T-helper 17 cell (primary cell): ENCODE results near the gene CALML4. TPM values are rescaled to one million over a fixed set of nuclear protein-coding genes. Genes with fewer than 3 reads are reported as not detected.
A peak's percentile ranks its signal among the peaks of the same experiment; 100 is the strongest.
"Not testable (repeated sequence)": the region's sequence is repeated elsewhere in the genome, so short reads cannot be mapped to it uniquely, and the experiment has no call there.

Experiments
- ATAC-seq: fragments of 150-1000 bp; cut with Tn5 transposase; 2 replicates; pipeline ENCODE4 v1.10.0; 2021; ENCODE audit warnings: mild to moderate bottlenecking, moderate library complexity
- DNase-seq, 3 donors: peaks; one replicate each; pipeline versions ENCODE4 v3.0.0 to v3.0.0-alpha.2; 2020 to 2021
- H3K9me3 ChIP-seq: one replicate; pipeline ENCODE4 v1.7.0; 2013; ENCODE audit warnings: low read length, mild to moderate bottlenecking; ENCODE audit not compliant: control insufficient read depth, poor library complexity, severe bottlenecking
- H3K27ac Mint-ChIP-seq: one replicate; pipeline ENCODE4 v1.8.0; 2022; ENCODE audit warnings: mild to moderate bottlenecking, moderate library complexity, mixed read lengths
- H3K27me3 Mint-ChIP-seq: one replicate; pipeline ENCODE4 v1.8.0; 2022; ENCODE audit warnings: mixed read lengths
- H3K36me3 Mint-ChIP-seq: one replicate; pipeline ENCODE4 v1.8.0; 2022; ENCODE audit warnings: low read depth, mixed read lengths
- H3K4me1 Mint-ChIP-seq: one replicate; pipeline ENCODE4 v1.8.0; 2022; ENCODE audit warnings: mild to moderate bottlenecking, mixed read lengths
- H3K4me3 Mint-ChIP-seq: one replicate; pipeline ENCODE4 v1.8.0; 2022; ENCODE audit warnings: mild to moderate bottlenecking, moderate library complexity, mixed read lengths
- total RNA-seq, 4 donors: library from RNA in 2 of 4; stranded (reverse) in 2 of 4; gene quantifications; one replicate each; pipeline ENCODE4 v1.2.3 and lab custom pipeline; 2022 to 2026

The CALML4 gene
- total RNA-seq, 2 donors from 2014 or later: 2.4 to 2.6 TPM

GRCh38 chr15:68208636-68209240 is 3.6 kb upstream of the CALML4 start:
- ATAC-seq (no peak), DNase-seq (no peak)
- Mint-ChIP-seq H3K27ac (no peak overlapping the region), H3K4me3 (no peak overlapping the region), H3K4me1 (peaks cover 11% of the 10 kb centered on the region), H3K27me3 (no peaks in the 10 kb centered on the region), H3K36me3 (no peaks in the 10 kb centered on the region)
- no peaks in the 10 kb centered on the region for H3K9me3 ChIP-seq

DNA sequence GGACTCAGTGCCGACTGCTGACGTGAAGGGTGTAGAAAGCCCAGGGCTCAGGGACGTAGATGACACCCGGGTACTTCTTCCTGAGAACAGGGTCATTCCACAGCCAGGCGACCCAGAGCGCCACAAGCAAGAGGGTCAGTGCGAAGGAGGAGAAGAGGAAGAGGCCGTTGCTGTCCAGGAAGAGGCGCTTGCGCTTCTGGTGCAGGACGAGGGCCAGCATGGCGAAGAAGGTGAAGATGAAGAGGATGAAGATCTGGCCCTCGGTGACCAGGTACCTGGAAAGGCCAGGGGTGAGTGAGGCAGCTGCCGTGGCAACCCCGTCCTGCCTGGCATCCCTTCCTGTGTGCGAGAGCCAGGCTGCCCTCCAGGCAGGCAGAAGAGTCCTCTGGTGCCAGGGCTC is 3.0 kb upstream of the CALML4 start:
- Mint-ChIP-seq H3K27ac (no peak overlapping the region), H3K4me3 (peak overlapping the region; percentile 53), H3K4me1 (peaks cover 11% of the 10 kb centered on the region), H3K27me3 (no peaks in the 10 kb centered on the region), H3K36me3 (no peaks in the 10 kb centered on the region)
- ATAC-seq (no peak), DNase-seq (no peak)
- no peaks in the 10 kb centered on the region for H3K9me3 ChIP-seq

- Mint-ChIP-seq H3K36me3 (no peaks in the 10 kb centered on the region), H3K4me3 (no peak overlapping the region), H3K4me1 (peaks cover 11% of the 10 kb centered on the region), H3K27me3 (no peaks in the 10 kb centered on the region), H3K27ac (peak overlapping the region; percentile 51)
- ATAC-seq (no peak), DNase-seq (no peak)
- H3K9me3 ChIP-seq: no peaks in the 10 kb centered on the region
These were observed 2.2 kb upstream of the CALML4 start for GRCh38 chr15:68207176-68207935.

DNA sequence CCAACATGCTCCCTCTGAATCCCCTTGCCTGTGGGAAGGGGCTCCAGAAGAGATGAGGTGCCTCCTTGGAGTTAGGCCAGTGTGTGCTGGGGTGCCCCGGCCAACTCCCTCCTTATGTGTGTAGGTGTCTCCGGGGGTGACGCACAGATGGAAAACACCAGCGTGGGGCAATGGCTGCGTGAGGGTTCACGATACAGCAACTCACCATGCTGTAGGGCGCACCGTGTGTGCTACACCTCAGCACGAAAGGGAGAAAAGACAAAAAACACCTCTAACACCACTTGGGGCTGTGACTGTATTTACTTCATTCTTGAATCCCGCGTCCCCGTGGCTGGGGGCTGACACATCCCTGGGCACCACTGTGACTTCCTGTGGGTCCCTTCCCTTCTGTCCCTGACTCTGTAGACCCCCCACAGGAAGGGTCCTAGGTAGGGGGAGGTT is 1.6 kb upstream of the CALML4 start:
- peak overlapping the region; percentile 51 for H3K27ac Mint-ChIP-seq
- no peak overlapping the region for H3K4me3 Mint-ChIP-seq
- no peak for DNase-seq

DNA sequence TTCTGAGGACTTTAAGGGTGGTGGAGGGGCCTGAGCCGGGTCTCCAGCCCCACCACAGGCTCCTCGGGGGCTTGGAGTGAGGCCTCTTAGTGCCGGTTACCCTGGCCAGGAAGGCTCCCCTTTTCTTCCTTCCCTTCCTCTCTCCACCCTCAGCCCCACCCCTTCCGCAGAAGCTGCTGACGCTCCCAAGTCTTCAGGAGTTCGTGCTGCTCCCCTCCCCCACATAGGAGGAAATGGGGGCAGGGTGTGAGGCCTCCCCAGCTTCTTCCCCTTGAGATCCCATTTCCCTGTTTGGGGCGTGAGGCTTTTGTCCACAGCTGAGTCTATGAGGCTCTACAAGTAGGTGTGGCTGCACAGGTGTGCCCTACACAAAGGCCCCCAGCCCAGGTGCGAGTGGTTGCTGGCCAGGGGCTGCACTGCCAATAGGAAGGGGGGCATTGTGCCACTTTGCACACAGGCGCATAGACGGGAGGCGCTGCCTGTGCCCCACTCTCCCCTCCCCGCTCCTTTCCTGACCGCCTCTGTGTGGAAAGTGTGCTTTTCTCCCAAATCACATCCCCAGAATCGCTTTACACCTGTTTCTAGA is 915 bp upstream of the CALML4 start:
- no peaks in the 10 kb centered on the region for H3K27me3 Mint-ChIP-seq
- peaks cover 14% of the 10 kb centered on the region for H3K4me1 Mint-ChIP-seq
- H3K4me3 Mint-ChIP-seq: peak overlapping the region; percentile 12
- DNase-seq (no peak), ATAC-seq (no peak)
- peak overlapping the region; percentile 14 for H3K27ac Mint-ChIP-seq
- H3K9me3 ChIP-seq: no peaks in the 10 kb centered on the region
- no peaks in the 10 kb centered on the region for H3K36me3 Mint-ChIP-seq

More for the DNA sequence above, 1.6 kb upstream of the CALML4 start:
- no peaks in the 10 kb centered on the region for H3K27me3 Mint-ChIP-seq
- no peaks in the 10 kb centered on the region for H3K9me3 ChIP-seq
- no peaks in the 10 kb centered on the region for H3K36me3 Mint-ChIP-seq
- ATAC-seq: no peak
- peaks cover 13% of the 10 kb centered on the region for H3K4me1 Mint-ChIP-seq

DNA sequence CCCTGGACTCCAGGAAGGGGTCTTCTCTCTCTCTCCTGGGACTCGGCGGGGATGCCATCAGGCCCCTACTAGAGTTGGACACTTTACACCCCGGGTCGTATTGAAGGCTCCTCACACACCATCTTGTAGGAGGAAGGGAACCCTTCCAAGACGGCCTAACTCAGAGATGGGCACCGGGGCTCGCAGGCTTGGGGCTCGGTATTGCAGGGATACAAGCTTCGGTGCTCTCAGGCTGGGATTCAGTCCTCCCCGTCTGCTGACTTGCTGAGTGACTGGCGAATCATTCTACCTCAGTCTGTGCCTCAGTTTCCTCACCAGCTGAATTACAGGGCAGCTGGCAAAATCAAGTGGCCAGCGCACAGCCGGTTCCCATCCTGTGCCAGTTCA is 419 bp upstream of the CALML4 start:
- no peak for ATAC-seq
- H3K9me3 ChIP-seq: no peaks in the 10 kb centered on the region
- H3K27ac Mint-ChIP-seq: peak overlapping the region; percentile 14
- H3K27me3 Mint-ChIP-seq: no peaks in the 10 kb centered on the region
- H3K36me3 Mint-ChIP-seq: no peaks in the 10 kb centered on the region
- no peak for DNase-seq
- H3K4me1 Mint-ChIP-seq: peaks cover 11% of the 10 kb centered on the region
- no peak overlapping the region for H3K4me3 Mint-ChIP-seq

- Mint-ChIP-seq H3K4me1 (peaks cover 9% of the 10 kb centered on the region), H3K27ac (no peak overlapping the region), H3K36me3 (no peaks in the 10 kb centered on the region), H3K27me3 (no peaks in the 10 kb centered on the region), H3K4me3 (no peak overlapping the region)
- DNase-seq: no peak
- H3K9me3 ChIP-seq: no peaks in the 10 kb centered on the region
- no peak for ATAC-seq
These were observed 771 bp downstream of the CALML4 start for GRCh38 chr15:68204361-68204760.

DNA sequence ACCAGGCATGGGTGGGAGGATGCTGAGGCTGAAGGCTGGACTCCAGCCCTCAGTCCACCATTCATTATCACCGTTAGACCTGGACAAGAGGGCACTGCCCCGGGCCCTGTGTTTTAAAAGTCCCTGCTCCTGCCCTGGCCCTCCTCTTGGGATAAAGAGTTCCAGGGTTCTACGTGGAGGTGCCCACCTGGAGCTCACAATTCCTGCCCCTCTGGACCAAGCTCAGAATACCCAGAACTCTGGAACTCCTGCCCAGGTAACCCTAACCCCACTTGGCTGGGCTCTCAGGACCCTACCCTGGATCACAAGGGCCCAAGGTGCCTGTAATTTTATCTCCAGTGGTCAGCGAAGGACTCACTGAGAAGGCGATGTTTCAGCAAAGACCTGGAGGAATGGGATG is 1.2 kb downstream of the CALML4 start:
- H3K27ac Mint-ChIP-seq: no peak overlapping the region
- no peak for ATAC-seq
- H3K4me3 Mint-ChIP-seq: no peak overlapping the region
- no peaks in the 10 kb centered on the region for H3K27me3 Mint-ChIP-seq
- DNase-seq: no peak
- H3K4me1 Mint-ChIP-seq: peaks cover 9% of the 10 kb centered on the region
- H3K36me3 Mint-ChIP-seq: no peaks in the 10 kb centered on the region
- no peaks in the 10 kb centered on the region for H3K9me3 ChIP-seq

GRCh38 chr15:68203486-68203885 is 1.6 kb downstream of the CALML4 start:
- H3K4me1 Mint-ChIP-seq: peaks cover 5% of the 10 kb centered on the region
- no peaks in the 10 kb centered on the region for H3K27me3 Mint-ChIP-seq
- H3K27ac Mint-ChIP-seq: no peak overlapping the region
- no peaks in the 10 kb centered on the region for H3K9me3 ChIP-seq
- H3K4me3 Mint-ChIP-seq: no peak overlapping the region
- DNase-seq (no peak), ATAC-seq (no peak)
- no peaks in the 10 kb centered on the region for H3K36me3 Mint-ChIP-seq

GRCh38 chr15:68202994-68203393 is 2.1 kb downstream of the CALML4 start:
- not testable (repeated sequence) for H3K9me3 ChIP-seq, H3K27ac Mint-ChIP-seq, ATAC-seq, H3K27me3 Mint-ChIP-seq, DNase-seq, H3K36me3 Mint-ChIP-seq, H3K4me3 Mint-ChIP-seq, H3K4me1 Mint-ChIP-seq

- no peaks in the 10 kb centered on the region for H3K9me3 ChIP-seq
- H3K27me3 Mint-ChIP-seq: no peaks in the 10 kb centered on the region
- H3K4me3 Mint-ChIP-seq: no peak overlapping the region
- ATAC-seq (no peak), DNase-seq (no peak)
- H3K27ac Mint-ChIP-seq: peak overlapping the region; percentile 56
- no peaks in the 10 kb centered on the region for H3K36me3 Mint-ChIP-seq
- H3K4me1 Mint-ChIP-seq: peaks cover 2% of the 10 kb centered on the region
These were observed 3.3 kb downstream of the CALML4 start for GRCh38 chr15:68201879-68202261.

DNA sequence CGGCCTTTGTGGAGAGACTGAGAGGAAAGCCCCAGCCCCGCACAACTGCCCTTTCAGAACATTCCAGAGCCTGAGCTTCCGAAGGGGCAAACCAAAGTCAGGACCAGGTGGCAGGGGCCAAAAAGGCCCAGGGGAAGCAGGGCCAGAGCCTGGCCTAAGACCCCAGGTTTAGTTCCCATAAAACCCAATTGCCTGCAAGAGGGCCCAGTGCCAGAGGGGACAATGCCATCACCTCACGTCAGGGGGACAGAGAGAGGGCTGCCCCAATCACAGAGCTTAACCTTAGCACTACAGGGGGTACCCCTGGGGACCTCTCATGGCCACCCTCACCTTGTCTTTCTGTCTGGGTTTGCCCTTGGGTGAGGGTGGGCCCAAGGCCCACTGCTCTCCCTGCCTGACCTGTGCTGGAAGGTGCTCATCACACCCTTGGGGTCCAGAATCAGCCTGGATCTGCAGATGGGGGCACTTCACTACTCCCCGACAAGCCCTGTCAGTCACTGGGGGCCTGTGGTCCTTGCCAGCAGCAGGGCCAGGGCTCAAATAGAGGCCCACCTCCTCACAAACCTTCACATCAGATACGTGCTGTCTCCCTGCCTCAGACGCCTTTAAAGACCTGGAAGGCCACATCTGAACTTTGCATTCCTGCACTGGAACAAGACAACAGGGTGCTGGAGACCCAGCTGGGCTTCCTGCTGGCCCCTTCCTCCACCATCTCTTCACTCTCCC is 3.8 kb downstream of the CALML4 start:
- no peaks in the 10 kb centered on the region for H3K9me3 ChIP-seq
- DNase-seq (no peak), ATAC-seq (no peak)
- H3K36me3 Mint-ChIP-seq: no peaks in the 10 kb centered on the region
- H3K4me1 Mint-ChIP-seq: peaks cover 2% of the 10 kb centered on the region
- no peaks in the 10 kb centered on the region for H3K27me3 Mint-ChIP-seq
- no peak overlapping the region for H3K4me3 Mint-ChIP-seq
- H3K27ac Mint-ChIP-seq: peak overlapping the region; percentile 56
